ENCODE measurements around the gene GLRA1. TPM values are rescaled to one million over a fixed set of nuclear protein-coding genes. Genes with fewer than 3 reads are reported as not detected.

Gene GLRA1
- total RNA-seq, 4 donors from 2014 or later = not detected

DNA sequence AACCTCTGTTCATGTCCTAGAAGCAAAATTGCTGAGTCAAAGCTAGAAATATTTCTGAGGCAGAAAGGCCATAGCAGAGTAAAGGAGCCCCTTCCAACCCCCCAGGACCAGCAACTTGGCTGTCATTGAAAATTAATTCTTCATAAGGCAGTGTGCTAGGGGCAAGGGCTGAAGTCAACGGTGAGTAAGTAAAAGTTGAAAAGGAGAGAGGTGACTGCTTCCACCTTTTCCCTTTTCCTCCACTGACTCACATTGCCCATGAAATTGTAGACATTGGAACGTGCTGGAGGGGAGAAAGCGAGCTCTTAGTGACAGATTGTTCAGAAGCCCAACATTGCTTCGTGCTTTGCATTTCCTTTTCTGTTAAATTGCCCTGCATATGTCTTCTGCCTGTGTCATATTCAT, 19.1 kb downstream of the GLRA1 start:
- no peak for DNase-seq (ENCODE audit: extremely low spot score)
- H3K4me1 ChIP-seq = peaks cover 0 to 12% (median 12%) of the 10 kb centered on the region in 4 donors
- 46% methylated on average over 4 of the region's 4 CpGs for WGBS
- no peak overlapping the region for H3K4me3 ChIP-seq
- no peak overlapping the region for H3K27ac ChIP-seq (replicated peaks in 1 of 4)
- intact Hi-C loops (cut with DNase I) = no loop called here
- TF ChIP-seq POLR2A (IDR thresholded peaks at IDR 0.05; ENCODE audit: low read depth) = no peak
- TF ChIP-seq POLR2AphosphoS5 (IDR thresholded peaks at IDR 0.05) = no peak
- TF ChIP-seq EP300 (IDR thresholded peaks at IDR 0.05) = no peak
- TF ChIP-seq, protein P1, sequence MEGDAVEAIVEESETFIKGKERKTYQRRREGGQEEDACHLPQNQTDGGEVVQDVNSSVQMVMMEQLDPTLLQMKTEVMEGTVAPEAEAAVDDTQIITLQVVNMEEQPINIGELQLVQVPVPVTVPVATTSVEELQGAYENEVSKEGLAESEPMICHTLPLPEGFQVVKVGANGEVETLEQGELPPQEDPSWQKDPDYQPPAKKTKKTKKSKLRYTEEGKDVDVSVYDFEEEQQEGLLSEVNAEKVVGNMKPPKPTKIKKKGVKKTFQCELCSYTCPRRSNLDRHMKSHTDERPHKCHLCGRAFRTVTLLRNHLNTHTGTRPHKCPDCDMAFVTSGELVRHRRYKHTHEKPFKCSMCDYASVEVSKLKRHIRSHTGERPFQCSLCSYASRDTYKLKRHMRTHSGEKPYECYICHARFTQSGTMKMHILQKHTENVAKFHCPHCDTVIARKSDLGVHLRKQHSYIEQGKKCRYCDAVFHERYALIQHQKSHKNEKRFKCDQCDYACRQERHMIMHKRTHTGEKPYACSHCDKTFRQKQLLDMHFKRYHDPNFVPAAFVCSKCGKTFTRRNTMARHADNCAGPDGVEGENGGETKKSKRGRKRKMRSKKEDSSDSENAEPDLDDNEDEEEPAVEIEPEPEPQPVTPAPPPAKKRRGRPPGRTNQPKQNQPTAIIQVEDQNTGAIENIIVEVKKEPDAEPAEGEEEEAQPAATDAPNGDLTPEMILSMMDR (IDR thresholded peaks at IDR 0.05) = no peak
- H3K36me3 ChIP-seq = no peaks in the 10 kb centered on the region
- H3K9me3 ChIP-seq = no peaks in the 10 kb centered on the region
- no peaks in the 10 kb centered on the region for H3K27me3 ChIP-seq

- H3K4me1 ChIP-seq = peaks cover 0 to 19% (median 17%) of the 10 kb centered on the region in 4 donors
- intact Hi-C loops (cut with DNase I) = no loop called here
These were observed 19.7 kb downstream of the GLRA1 start for GRCh38 chr5:151904909-151905308.

DNA sequence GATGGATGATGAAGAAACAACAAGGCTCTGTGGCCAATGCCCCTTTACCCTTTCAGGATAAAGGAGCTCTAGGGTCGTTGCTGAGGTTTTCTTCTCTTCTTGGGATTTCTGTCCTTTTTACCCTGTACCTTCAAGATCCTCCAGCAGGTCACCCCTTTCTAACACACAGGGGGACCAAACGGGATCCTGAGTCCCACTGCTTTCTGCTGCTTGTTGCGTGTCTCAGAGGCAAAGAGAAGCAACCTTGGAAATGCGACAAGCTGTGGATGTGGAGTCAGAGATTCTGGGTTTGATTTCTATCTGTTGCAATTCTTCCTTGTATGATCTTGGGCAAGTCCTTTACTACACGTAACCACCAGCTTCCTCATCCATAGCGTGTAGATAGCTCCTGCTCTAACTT, 20.5 kb downstream of the GLRA1 start:
- intact Hi-C loops (cut with DNase I) = no loop called here
- Histone ChIP-seq H3K27me3 (no peaks in the 10 kb centered on the region), H3K4me3 (no peak overlapping the region), H3K9me3 (no peaks in the 10 kb centered on the region), H3K4me1 (peaks cover 0 to 25% (median 17%) of the 10 kb centered on the region in 4 donors), H3K36me3 (no peaks in the 10 kb centered on the region), H3K27ac (replicated peaks in 1 of 4) (no peak overlapping the region)
- DNase-seq (ENCODE audit: extremely low spot score) = no peak
- 82% methylated on average over 6 of the region's 6 CpGs for WGBS
- TF ChIP-seq, protein P1 (IDR thresholded peaks at IDR 0.05) = no peak
- no peak for TF ChIP-seq POLR2A (IDR thresholded peaks at IDR 0.05; ENCODE audit: low read depth)
- no peak for TF ChIP-seq EP300 (IDR thresholded peaks at IDR 0.05)
- TF ChIP-seq POLR2AphosphoS5 (IDR thresholded peaks at IDR 0.05) = no peak

More at GRCh38 chr5:151904909-151905308, 19.7 kb downstream of the GLRA1 start:
- Histone ChIP-seq H3K4me3 (no peak overlapping the region), H3K9me3 (no peaks in the 10 kb centered on the region), H3K27me3 (no peaks in the 10 kb centered on the region), H3K36me3 (no peaks in the 10 kb centered on the region), H3K27ac (replicated peaks in 1 of 4) (no peak overlapping the region)
- DNase-seq (ENCODE audit: extremely low spot score) = no peak
- TF ChIP-seq POLR2A (IDR thresholded peaks at IDR 0.05; ENCODE audit: low read depth) (no peak), EP300 (IDR thresholded peaks at IDR 0.05) (no peak), POLR2AphosphoS5 (IDR thresholded peaks at IDR 0.05) (no peak)
- TF ChIP-seq, protein P1 (IDR thresholded peaks at IDR 0.05) = no peak

DNA sequence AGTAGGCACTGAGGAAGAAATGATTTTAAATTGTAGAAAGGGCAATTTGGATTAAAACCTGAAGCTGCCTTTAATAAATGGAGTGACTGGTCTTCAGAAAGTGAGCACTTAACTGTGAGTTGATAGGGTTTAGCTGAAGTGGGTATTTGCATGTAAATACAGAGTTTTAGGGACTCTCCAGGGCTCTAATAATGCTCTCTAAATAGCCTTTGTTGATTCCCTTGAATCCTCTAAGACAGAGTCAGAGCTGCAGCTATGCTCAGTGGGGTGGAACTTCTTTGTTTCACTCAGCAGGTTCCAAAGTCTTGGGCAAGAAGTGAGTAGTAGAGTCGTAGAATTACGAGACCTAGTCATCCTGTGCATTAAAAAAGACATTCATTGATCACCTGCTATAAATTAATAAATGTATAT, 21.4 kb downstream of the GLRA1 start:
- intact Hi-C loops (cut with DNase I) = no loop called here
- WGBS = 55% methylated on average over 2 of the region's 2 CpGs
- H3K4me1 ChIP-seq = peaks cover 0 to 25% (median 17%) of the 10 kb centered on the region in 4 donors
- no peak for DNase-seq (ENCODE audit: extremely low spot score)
- H3K9me3 ChIP-seq = no peaks in the 10 kb centered on the region
- no peak for TF ChIP-seq POLR2A (IDR thresholded peaks at IDR 0.05; ENCODE audit: low read depth)
- TF ChIP-seq EP300 (IDR thresholded peaks at IDR 0.05) = no peak
- TF ChIP-seq, protein P1 (IDR thresholded peaks at IDR 0.05) = no peak
- TF ChIP-seq POLR2AphosphoS5 (IDR thresholded peaks at IDR 0.05) = no peak
- no peaks in the 10 kb centered on the region for H3K27me3 ChIP-seq
- H3K4me3 ChIP-seq = no peak overlapping the region
- no peaks in the 10 kb centered on the region for H3K36me3 ChIP-seq
- no peak overlapping the region for H3K27ac ChIP-seq (replicated peaks in 1 of 4)

GRCh38 chr5:151902215-151902614, 22.4 kb downstream of the GLRA1 start:
- Histone ChIP-seq H3K9me3 (no peaks in the 10 kb centered on the region), H3K27me3 (no peaks in the 10 kb centered on the region), H3K4me1 (peaks cover 0 to 27% (median 20%) of the 10 kb centered on the region in 4 donors), H3K4me3 (no peak overlapping the region), H3K36me3 (no peaks in the 10 kb centered on the region), H3K27ac (replicated peaks in 1 of 4) (no peak overlapping the region)
- DNase-seq (ENCODE audit: extremely low spot score) = no peak
- TF ChIP-seq POLR2A (IDR thresholded peaks at IDR 0.05; ENCODE audit: low read depth) (no peak), POLR2AphosphoS5 (IDR thresholded peaks at IDR 0.05) (no peak), EP300 (IDR thresholded peaks at IDR 0.05) (no peak)
- TF ChIP-seq, protein P1 (IDR thresholded peaks at IDR 0.05) = no peak
- intact Hi-C loops (cut with DNase I) = no loop called here
- 77% methylated on average over 4 of the region's 4 CpGs for WGBS

Data from esophagus muscularis mucosa (tissue), 4 donors.